8988T (cell line): ENCODE data around the gene NSD1.

Experiments
- DNase-seq: peaks from one replicate; pipeline ENCODE4 v3.0.0; 2011

NSD1 gene

GRCh38 chr5:177133096-177133852 is at the start of gene NSD1:
NSD1 (plus strand) TSS chr5:177133773; CDS start chr5:177135104, 1,331 bp downstream.
- DNase-seq = peak; percentile 83

DNA sequence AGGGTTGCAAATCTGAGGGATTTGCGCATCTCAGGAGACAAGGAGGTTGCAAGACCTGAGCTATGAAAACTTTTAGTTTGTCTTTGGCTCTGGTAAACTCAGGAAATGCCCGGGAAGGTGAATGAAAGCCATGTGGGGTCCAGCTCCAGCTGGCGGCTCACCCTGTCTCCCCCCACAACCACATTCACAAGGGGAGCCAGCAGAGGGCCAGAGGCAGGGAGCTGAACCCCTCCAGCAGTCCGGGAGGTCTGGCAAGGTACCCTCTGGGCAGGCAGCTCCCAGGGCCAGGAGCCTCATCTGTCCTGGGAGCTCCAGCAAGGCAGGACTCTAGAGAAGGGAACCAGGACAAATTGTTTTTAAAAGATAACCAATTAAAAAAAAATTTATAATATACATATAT is 49.4 kb upstream of the NSD1 start:
- no peak for DNase-seq

GRCh38 chr5:177085985-177086653 is 47.5 kb upstream of the NSD1 start:
- no peak for DNase-seq

DNA sequence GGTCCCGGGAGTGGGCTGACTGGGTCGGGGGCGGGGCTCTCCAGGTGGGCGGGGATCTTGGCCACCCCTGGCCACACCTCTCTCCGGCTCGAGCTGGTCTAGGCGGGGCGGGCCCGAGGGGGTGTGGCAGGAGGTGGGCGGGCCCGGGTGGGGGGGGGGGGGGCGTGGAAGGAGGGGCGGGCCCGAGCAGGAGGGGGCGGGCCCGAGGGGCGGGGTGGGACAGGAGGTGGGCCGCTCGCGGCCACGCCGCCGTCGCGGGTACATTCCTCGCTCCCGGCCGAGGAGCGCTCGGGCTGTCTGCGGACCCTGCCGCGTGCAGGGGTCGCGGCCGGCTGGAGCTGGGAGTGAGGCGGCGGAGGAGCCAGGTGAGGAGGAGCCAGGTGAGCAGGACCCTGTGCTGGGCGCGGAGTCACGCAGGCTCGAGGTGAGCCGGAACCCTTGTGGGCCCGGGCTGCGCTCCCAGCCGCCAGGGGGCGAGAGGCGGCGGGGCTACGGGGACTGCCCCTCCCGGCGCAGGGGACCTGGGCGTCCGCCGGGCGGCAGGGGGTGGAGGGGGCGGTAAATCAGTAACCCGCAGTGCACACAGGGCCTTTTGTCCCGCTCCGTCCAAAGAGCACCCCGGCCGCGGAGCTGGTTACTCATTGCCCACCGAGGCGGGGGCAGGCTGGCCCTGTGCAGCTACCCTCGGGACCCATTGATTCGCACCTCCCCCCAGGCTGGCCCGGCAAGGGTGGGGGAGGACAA is 46.7 kb upstream of the NSD1 start, which contains the start of gene FGFR4:
Gene FGFR4 (plus strand): TSS at position 262 of the 744 bp plus-strand sequence. CDS start 2,688 bp downstream, outside the sequence.
- peak; percentile 97 for DNase-seq

GRCh38 chr5:177087398-177088005 is 46.1 kb upstream of the NSD1 start:
- DNase-seq = no peak

GRCh38 chr5:177089127-177089526 is 44.4 kb upstream of the NSD1 start:
- DNase-seq = no peak

DNA sequence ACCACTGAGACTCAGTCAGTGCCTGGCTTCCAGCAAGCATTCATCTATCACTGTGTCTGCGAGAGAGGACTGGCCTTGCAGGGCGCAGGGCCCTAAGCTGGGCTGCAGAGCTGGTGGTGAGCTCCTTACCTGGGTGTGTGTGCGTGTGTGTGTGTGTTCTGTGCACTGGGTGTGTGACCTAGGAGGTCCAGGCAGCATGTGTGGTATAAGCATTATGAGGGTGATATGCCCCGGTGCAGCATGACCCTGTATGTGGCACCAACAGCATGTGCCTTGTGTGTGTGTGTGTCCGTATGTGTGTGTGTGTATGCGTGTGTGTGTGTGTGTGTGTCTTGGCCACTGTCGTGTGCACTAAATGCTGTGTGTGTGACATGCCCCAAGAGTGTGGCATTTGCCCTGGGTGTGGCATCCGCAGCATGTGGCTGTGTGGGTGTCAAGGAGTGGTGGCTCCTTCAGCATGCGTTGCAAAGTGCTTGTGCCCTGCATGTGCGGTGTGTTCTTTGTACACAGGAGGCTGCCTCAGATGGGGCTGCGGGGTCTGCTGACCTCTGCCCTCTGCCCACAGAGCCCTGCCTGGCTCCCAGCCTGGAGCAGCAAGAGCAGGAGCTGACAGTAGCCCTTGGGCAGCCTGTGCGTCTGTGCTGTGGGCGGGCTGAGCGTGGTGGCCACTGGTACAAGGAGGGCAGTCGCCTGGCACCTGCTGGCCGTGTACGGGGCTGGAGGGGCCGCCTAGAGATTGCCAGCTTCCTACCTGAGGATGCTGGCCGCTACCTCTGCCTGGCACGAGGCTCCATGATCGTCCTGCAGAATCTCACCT is 43.5 kb upstream of the NSD1 start:
- no peak for DNase-seq

DNA sequence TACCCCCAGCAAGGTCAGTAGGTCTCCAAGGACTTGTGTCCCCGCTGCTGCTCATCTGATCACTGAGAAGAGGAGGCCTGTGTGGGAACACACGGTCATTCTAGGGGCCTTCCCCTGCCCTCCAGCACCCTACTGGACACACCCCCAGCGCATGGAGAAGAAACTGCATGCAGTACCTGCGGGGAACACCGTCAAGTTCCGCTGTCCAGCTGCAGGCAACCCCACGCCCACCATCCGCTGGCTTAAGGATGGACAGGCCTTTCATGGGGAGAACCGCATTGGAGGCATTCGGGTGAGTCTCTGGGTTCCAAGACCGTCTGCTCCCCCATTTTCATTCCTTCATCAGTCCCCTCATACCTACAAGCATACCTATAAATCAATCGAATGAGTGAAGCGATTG is 42.8 kb upstream of the NSD1 start:
- no peak for DNase-seq

DNA sequence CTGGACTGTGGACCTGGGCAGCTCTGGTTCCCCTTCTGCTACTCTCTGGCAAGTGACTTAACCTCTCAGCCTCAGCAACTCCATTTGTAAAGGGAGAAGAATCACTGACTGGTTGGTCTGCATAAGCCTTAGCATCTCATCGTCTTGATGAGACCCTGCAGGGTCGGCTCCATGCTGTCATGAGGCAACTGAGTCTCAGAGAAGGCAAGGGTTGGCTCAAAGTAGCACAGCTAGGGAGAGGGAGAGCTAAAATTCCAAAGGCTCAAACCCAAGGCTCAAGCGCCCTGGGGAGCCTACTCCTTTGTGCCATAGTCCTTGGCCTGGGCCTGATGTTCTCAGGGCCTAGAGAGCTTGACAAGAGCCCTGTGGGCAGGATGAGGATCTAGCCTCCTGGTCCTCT is 42.3 kb upstream of the NSD1 start:
- DNase-seq = no peak

GRCh38 chr5:177092178-177093081 is 41.1 kb upstream of the NSD1 start:
- no peak for DNase-seq

- no peak for DNase-seq
These were observed 40.4 kb upstream of the NSD1 start for GRCh38 chr5:177093082-177093712.

DNA sequence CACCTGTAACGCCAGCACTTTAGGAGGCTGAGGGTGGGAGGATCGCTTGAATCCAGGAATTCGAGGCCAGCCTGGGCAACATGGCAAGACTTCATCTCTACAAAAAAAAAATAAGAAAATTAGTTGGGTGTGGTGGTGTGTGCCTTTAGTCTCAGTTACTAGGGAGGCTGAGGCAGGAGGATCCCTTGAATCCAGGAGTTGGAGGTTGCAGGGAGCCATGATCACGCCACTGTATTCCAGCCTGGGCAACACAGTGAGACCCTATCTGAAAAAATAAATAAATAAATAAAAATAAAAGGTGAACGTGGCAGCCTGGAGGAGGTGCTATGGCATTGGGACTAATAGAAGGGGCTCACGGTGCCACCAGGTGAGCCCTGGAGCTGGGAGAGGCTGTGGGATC is 39.8 kb upstream of the NSD1 start:
- DNase-seq = no peak

GRCh38 chr5:177094224-177095087 is 39.1 kb upstream of the NSD1 start:
- no peak for DNase-seq

GRCh38 chr5:177095088-177095669 is 38.4 kb upstream of the NSD1 start:
- no peak for DNase-seq

DNA sequence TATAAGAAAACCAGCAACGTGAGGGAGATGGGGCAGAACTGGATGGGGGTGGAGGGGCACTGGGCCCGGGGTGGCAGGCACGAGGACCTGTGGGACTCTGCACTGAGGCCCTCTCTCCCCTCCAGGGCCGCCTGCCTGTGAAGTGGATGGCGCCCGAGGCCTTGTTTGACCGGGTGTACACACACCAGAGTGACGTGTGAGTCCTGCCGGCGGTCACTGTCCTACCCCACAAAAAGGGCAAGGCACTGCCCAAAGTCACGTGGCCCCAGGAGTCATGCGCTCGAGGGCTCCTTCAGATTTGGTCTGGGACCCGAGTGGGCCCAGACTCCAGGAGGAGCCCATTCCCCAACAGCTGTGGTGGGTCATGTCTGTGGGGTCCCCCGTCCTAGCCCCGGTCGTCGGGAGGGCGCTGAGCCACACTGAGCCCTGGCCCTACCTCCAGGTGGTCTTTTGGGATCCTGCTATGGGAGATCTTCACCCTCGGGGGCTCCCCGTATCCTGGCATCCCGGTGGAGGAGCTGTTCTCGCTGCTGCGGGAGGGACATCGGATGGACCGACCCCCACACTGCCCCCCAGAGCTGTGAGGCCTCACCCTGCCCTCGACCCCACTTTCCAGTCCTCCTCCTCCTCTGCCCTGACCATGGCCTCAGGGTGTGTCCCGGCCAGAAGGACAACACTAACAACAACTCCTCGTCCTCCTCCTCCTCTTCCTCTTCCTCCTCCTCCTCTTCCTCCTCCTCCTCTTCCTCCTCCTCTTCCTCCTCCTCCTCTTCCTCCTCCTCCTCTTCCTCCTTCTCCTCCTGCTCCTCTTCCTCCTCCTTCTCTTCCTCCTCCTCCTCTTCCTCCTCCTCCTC is 37.2 kb upstream of the NSD1 start:
- no peak for DNase-seq

- DNase-seq = no peak
These were observed 36.3 kb upstream of the NSD1 start for GRCh38 chr5:177097016-177097985.

DNA sequence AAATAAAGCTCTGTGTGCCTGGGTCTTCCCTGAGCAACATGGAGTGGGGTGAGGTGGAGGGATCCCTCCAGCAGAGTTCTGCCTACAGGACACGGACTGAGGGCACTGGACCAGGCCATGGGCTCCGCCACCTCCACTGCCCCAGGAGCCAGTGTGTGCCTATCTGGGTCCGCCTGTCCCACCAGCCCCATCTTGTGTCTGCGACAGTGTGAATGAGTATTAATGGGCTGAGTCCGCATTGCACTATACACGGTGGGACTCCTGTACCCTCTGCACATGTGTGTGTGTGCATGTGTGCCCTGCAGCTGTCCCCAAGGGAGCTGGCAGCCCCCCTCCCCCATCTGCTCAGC is 35.5 kb upstream of the NSD1 start:
- no peak for DNase-seq
